ENCODE results near the gene FBLIM1.
"Not testable (repeated sequence)": the region's sequence is repeated elsewhere in the genome, so short reads cannot be mapped to it uniquely, and the experiment has no call there.

FBLIM1 gene

DNA sequence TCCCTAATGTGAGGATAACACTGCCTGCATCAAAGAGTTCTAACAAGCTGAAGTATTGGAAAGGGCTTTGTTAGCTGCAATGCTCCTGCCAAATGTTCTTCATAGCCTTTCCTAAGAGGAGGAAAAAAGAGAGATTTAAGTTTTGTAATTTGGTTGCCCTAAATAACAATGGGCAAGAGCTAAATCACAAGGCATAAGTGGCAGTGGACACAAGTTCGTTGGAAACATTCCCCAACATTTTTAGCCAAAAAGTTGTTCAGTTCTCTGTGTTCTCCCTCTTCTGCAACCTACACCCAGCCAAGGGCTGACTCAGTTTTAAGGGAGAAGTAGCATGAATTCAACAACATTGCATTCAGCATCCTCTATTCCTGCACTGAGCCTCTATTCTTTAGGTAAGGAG, 51.5 kb downstream of the FBLIM1 start:
- no peak for DNase-seq (ENCODE audit: low read depth)

DNA sequence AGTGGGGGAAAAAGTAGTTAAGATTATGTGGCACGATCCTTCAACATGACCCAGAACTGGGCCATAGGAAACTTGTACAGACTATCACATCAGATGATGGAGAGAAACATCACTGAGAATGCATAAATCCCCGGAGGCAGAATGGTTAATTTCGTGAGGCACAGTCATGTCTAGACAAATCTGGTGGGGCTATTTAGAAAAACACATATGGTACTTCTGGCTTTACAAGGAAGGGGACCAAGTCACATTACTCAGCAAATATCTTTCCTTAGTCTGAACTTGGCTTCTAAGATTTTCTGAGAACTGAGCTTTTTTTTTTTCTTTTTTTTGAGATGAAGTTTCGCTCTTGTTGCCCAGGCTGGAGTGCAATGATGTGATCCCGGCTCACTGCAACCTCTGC, 58.1 kb downstream of the FBLIM1 start:
- no peak for DNase-seq (ENCODE audit: low read depth)

DNA sequence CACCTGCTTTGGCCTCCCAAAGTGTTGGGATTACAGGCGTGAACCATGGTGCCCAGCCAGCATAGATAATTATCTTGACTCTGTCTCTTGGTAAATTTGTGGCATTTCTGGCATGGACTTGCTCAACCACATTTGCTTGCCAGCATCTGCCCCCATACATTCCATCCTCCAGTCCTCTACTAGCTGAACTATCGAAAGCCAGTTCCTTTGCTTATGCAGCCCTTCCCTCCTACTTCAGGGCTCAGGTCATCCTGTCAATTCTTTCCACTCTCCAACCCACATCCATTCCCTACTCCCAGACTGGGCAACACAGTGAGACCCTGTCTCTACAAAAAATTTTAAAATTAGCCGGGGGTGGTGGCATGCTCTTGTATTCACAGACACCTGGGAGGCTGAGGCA, 61.9 kb downstream of the FBLIM1 start:
- DNase-seq (ENCODE audit: low read depth), result no peak

DNA sequence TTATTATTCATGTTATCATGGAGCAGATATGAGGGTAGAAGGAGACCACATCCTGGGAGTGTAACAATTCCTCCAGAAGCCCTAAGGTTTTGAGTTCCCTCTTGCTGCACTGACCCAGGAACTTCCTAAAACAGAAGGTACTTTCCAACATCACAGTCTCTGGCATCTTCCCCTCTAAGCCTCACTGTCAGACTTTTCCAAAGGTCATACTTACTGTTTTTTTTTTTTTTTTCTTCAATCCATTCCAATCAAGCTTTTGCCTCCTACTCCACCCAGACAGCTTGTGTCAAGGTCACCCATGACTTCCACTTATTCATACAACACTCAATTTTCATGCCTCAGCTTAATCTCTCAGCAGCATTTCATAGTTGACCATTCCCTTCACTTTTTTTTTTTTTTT, 67.2 kb downstream of the FBLIM1 start:
- DNase-seq (ENCODE audit: low read depth), result no peak

DNA sequence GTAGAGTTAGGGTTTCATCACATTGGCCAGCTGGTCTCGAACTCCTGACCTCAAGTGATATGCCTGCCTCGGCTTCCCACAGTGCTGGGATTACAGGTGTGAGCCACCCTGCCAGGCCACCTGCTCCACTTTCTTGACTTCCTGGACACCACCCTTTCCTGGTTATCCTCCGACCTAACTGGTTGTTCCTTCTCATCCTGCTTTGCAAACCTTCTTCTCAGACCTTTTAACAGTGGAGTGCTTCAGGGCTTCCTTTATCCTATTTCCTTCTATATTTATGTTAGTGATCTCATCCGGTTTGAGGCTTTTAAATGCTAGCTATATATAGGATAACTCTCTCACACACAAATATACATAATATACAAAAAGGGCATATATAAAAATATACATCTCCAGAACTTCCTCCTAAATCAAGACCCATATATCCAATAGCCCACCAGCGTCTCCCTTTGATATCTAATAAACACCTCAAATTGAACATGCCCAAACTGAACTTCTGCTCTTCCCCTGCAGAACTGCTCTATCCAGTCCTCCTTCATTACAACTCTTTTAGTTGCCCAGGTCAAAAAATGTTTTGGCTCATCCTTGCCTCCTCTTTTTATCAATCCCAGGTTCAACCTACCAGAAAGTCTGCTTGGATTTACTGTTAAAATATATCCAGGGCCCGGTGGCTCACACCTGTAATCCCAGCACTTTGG, 68.4 kb downstream of the FBLIM1 start:
- DNase-seq (ENCODE audit: low read depth), result no peak

DNA sequence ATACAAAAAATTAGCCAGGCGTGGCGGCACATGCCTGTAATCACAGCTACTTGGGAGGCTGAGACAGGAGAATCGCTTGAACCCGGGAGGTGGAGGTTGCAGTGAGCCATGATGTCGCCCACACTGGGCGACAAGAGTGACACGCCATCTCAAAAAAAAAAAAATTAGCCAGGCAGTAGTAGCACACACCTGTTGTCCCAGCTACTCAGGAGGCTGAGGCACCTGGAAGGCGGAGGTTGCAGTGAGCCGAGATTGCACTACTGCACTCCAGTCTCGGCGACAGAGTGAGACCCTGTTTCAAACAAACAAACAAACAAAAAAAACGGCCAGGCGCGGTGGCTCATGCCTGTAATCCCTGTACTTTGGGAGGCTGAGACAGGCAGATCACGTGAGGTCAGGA, 69.0 kb downstream of the FBLIM1 start:
- DNase-seq (ENCODE audit: low read depth), result not testable (repeated sequence)

DNA sequence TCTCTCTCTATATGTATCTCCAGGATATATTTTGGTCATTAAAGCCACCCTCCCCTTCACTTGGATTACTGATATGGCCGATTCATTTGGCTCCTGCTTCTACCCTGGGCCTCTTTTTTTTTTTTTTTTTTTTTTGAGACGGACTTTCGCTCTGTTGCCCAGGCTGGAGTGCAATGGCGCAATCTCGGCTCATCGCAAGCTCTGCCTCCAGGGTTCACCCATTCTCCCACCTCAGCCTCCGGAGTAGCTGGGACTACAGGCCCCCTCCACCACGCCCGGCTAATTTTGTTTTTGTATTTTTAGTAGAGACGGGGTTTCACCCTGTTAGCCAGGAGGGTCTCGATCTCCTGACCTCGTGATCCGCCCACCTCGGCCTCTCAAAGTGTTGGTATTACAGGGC, 70.3 kb downstream of the FBLIM1 start:
- DNase-seq (ENCODE audit: low read depth), result not testable (repeated sequence)

DNA sequence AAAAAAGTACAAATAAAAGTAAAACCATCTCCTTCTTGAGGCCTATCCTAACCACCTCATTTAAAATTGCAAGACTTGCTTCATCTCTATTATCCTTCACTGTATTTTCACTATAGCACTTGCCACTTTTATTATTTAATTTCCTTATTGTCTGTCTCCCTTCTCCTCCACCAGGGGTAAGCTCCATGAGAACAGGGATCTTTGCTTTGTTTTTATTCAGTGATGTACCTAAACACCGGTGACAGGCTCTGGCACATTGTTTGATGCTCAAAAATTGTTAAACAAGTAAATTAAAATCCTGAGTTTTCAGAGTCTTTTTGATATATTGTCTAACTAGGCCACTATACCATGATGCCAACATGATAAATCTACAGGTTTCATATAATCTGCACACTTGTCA, 71.7 kb downstream of the FBLIM1 start:
- no peak for DNase-seq (ENCODE audit: low read depth)

DNA sequence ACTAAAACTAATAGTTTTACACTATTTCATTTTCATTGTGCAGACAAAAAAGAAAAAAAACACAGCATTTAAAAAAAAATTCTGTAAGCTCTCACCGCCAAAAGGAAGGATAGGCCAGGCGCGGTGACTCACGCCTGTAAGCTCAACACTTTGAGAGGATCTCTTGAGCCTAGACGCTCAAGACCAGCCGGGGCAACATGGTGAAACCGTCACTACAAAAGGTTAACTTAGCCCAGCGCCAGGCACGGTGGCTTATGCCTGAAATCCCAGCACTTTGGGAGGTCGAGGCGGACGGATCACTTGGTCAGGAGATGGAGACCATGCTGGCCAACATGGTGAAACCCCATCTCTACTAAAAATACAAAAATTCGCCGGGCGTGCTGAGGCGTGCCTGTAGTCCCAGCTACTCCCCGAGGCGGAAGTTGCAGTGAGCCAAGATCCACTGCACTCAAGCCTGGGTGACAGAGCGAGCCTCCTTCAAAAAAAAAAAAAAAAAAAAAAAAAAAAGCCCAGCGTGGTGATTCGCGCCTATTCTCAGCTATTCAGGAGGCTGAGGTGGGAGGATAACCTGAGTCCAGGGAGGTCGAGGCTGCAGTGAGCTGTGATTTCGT, 74.6 kb downstream of the FBLIM1 start:
- no peak for DNase-seq (ENCODE audit: low read depth)

DNA sequence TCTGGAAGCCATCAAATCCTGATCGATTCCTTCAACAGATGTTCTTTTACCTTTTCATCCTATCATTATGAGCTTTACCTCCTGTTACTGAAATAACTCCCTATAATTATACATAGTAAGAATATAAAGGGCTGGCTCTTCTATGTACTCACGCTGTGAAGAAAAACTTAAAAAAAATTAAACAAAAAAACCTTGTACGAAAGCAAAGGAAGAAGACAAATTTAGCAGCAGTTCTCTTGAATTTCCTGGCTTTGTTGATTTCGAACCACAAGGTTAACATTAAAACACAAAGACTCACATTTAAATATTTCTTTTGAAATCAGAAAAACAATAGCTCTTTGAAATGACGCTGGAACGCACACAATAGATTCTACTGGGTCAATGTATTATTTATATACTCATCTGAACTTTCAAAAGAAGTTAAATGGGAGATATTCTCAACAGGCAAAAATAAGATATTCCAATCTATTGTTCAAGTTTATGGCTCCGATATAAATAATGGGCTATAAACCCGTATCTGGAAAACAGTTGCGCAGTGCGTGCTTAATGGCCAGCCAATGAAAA, 75.3 kb downstream of the FBLIM1 start:
- DNase-seq (ENCODE audit: low read depth), result no peak

DNA sequence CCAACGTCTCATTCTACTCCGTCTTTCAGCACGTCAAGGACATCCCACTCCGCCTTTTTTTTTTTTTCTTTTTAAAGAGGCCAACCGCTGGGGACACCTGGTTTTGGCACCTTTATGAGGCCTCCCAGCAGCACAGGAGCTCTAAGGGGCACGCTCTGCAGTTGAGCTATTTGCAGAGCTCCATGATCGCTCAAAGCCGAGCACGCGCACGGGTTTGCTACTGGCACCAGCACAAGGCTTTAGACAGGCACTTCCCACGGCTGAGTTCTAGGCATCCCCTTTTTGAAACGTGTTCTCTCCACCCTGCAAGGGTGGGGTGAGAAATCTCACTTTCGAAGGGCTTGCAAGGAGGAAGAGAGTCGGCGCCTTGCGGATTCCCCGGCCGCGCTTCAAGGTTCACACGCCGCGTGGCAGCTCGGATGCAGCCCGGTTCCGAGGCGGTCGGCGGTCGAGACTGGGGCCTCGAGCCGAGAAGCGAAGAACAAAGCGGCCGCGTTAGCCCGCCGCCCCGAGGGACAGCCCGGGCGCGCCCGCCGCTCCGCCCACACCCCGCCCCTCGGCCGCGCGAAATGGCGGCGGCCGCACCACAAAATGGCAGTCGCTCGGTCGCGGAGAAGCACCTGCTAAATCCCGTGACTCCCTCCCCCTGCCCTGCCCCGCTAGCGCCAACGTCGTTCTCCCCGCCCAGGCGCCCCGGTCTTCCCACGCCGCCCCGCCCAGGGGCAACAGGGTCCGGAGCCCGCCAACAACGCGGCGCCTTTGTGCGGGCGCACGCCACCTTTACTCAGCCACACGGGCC, 76.0 kb downstream of the FBLIM1 start:
- DNase-seq (ENCODE audit: low read depth), result peak; percentile 90

DNA sequence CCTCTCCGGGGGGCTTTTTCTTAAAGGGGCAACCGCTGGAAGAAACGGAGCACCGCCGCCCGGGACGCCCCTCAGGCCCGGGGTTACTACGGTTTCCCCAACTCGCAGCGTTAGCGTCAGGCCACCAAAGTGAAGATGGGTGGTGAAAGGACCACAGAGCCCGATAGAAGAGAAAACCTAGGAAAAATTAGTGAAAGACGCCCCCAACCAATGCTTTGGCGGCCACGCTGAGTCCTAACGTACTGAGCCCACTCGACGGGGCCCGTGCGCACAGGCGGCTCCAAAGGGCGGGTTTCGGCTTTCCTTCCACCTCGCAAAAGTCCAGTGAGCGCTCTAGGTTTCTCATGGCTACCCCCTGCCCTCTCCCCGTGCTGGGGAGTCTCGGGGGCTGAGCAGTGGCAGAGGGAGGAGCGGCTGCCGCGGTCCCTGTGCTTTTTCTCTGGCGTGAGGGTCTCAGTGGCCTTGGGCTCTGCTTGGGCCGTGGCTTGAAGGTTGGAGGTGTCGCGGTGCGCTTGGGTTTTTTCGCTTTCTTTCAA, 76.7 kb downstream of the FBLIM1 start:
- no peak for DNase-seq (ENCODE audit: low read depth)

DNA sequence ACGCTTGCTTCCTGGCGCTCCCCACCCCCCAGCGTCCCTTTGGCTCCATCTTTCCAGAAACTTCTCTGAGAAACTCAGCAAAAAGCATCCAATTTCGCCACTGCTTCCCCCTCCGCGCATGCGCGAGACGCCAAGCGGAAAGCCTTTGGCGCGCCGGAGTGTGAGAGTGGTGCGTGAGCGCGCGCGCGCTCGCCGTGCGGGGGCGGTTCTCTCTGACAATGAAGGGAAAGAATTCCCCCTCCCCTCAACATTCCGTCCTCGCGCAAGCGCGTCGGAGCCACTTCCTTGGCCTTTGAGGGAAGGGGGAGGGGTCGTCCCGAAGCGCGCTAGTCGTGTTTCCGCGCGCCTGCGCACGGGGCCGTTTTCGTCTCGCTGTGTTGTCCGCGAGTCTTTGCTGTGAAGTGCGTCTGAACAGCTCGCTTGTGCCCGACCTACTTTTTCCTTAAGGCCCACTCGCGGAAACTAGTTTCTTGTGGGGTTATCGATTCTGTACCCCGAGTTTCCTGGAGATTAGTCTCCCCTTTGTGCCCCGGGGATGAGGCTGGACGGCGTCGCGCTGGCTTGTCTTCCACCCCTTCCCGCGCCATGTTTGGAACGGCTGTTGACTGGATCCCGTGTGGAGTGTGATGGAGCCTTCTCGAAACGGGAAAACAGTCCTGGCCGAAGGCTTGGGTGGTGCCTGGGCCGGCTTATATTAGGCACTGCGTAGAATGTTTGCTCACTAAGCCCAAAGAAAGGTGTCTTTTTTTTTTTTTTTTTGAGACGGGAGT, 77.3 kb downstream of the FBLIM1 start:
- peak; percentile 97 for DNase-seq (ENCODE audit: low read depth)

Data from HS-27A (cell line).